ENCODE data around the gene GLT8D1.

DNA sequence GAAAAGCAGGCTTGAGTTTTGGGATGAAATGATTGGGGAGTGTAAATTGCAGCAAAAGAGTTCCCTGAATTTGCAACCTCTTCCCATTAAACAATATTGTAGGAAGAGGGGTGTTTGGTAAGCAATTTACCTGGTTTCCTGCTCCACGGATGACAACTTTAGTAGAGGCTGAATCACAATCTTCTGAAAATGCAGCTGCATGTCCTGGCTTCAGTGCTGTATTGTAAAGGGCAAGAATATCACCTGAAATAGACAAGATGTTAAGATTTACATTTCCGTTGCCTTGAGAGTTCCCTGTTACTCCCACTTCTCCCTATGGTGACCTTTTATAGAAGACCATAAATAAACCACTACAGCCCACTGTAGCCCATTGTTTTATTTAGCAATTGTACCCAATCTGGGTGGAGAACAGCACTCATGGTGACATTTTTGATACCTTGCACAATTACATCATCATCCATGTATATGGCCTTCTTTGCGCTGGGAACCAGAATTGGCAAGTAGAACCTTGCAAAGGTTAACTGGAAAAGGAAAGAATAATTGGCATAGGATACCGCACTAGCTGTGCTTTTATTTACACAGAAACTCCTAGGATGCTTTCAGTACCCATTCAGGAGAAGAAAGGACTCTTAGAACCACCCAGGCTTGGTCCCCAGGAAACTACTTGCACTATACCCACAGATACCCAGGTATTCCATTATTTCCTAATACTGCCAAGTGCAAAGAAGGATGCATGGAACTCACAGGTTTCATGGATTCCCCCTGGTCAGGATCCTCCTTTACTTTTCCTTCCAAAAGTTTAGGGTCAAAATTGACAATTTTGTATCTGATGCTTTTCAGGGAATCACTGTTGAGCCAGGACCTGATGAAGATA is 9.6 kb downstream of the GLT8D1 start:
- no peak for TF ChIP-seq CTCF (IDR thresholded peaks at IDR 0.05; ENCODE audit: insufficient read depth, low read length, poor library complexity, severe bottlenecking)
- TF ChIP-seq EZH2phosphoT487 (conservative IDR thresholded peaks at IDR 0.05; ENCODE audit: low read length) = no peak

Data from SU-DHL-6 (cell line).